ENCODE data around the gene RPL10A.

RPL10A gene

GRCh38 chr6:35483062-35483461 lies 14.9 kb downstream of the RPL10A start:
- Histone ChIP-seq H2AFZ (ENCODE audit: low read length) (no peak overlapping the region), H3K4me3 (ENCODE audit: low read depth, low read length, poor library complexity, severe bottlenecking) (no peak overlapping the region), H4K20me1 (ENCODE audit: insufficient read depth, low read length) (no peaks in the 10 kb centered on the region), H3K9ac (ENCODE audit: low read length) (no peak overlapping the region), H3K9me2 (ENCODE audit: low read depth, low read length) (no peaks in the 10 kb centered on the region), H3F3A (ENCODE audit: insufficient read depth, low read length) (no peaks in the 10 kb centered on the region), H3K36me3 (ENCODE audit: insufficient read depth, low read length) (no peaks in the 10 kb centered on the region), H3K4me2 (ENCODE audit: low read length) (no peak overlapping the region), H3K4me1 (ENCODE audit: insufficient read depth, low read length, severe bottlenecking) (no peaks in the 10 kb centered on the region), H3K27me3 (ENCODE audit: insufficient read depth, low read length) (peaks cover 4% of the 10 kb centered on the region; the same call in 1 of the 2 replicates), H3K27ac (ENCODE audit: low read depth, low read length, poor library complexity, severe bottlenecking) (no peak overlapping the region), H3K9me3 (ENCODE audit: low read length) (no peaks in the 10 kb centered on the region), H3K79me2 (ENCODE audit: insufficient read depth, low read length) (no peaks in the 10 kb centered on the region)
- TF ChIP-seq EZH2 (IDR thresholded peaks at IDR 0.05; ENCODE audit: borderline replicate concordance, low read length) (no peak), CTCF (IDR thresholded peaks at IDR 0.05; ENCODE audit: low read length) (no peak)

- no peak overlapping the region for H3K9ac ChIP-seq (ENCODE audit: low read length)
- H3K4me3 ChIP-seq (ENCODE audit: low read depth, low read length, poor library complexity, severe bottlenecking) = no peak overlapping the region
- no peaks in the 10 kb centered on the region for H4K20me1 ChIP-seq (ENCODE audit: insufficient read depth, low read length)
- no peaks in the 10 kb centered on the region for H3K79me2 ChIP-seq (ENCODE audit: insufficient read depth, low read length)
- no peaks in the 10 kb centered on the region for H3K9me2 ChIP-seq (ENCODE audit: low read depth, low read length)
- no peak overlapping the region for H2AFZ ChIP-seq (ENCODE audit: low read length)
- H3K4me1 ChIP-seq (ENCODE audit: insufficient read depth, low read length, severe bottlenecking) = no peaks in the 10 kb centered on the region
- peaks cover 4% of the 10 kb centered on the region; the same call in 1 of the 2 replicates for H3K27me3 ChIP-seq (ENCODE audit: insufficient read depth, low read length)
- no peaks in the 10 kb centered on the region for H3K36me3 ChIP-seq (ENCODE audit: insufficient read depth, low read length)
- H3F3A ChIP-seq (ENCODE audit: insufficient read depth, low read length) = no peaks in the 10 kb centered on the region
- no peak for TF ChIP-seq CTCF (IDR thresholded peaks at IDR 0.05; ENCODE audit: low read length)
- TF ChIP-seq EZH2 (IDR thresholded peaks at IDR 0.05; ENCODE audit: borderline replicate concordance, low read length) = no peak
- no peak overlapping the region for H3K4me2 ChIP-seq (ENCODE audit: low read length)
- no peak overlapping the region for H3K27ac ChIP-seq (ENCODE audit: low read depth, low read length, poor library complexity, severe bottlenecking)
- no peaks in the 10 kb centered on the region for H3K9me3 ChIP-seq (ENCODE audit: low read length)
Measured at GRCh38 chr6:35483490-35483889, 15.3 kb downstream of the RPL10A start.

DNA sequence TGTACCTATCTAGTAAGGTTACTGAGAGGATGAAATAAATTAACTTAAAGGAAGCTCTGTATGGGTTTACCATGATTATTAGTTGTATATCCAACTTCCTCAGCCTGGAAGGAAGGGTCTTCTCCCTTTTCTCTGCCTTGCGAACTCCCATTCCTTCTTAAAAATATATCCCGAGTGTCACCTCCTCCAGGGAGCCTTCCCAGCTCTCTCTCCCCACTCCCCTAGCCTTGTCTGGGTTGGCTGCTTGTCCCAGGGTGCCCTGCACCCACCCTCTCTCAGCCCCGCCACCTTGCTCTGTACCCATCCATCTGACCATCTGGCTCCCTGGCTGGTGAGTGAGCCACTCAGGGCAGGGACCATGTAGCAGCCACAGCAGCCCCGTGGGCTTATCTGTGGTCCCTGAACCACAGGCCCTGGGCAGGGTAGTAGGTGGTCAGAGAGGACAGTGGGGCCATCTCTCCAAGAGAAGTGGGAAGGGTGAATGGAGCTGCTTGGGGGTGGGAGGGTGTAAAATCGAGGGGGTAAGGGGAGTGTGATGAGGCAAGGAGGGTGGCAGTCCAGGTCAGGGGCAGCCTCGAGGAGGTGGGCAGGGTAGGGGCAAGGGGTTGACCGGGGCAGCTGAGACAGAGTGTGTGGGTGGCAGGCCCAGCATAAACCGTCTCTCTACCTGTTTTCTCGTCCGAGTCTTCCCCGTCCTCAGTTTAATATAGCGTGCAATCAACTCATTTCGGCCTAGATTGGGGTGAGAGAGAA lies 15.9 kb downstream of the RPL10A start:
- TF ChIP-seq EZH2 (IDR thresholded peaks at IDR 0.05; ENCODE audit: borderline replicate concordance, low read length) (no peak), CTCF (IDR thresholded peaks at IDR 0.05; ENCODE audit: low read length) (no peak)
- Histone ChIP-seq H3K9me3 (ENCODE audit: low read length) (no peaks in the 10 kb centered on the region), H4K20me1 (ENCODE audit: insufficient read depth, low read length) (no peaks in the 10 kb centered on the region), H3F3A (ENCODE audit: insufficient read depth, low read length) (no peaks in the 10 kb centered on the region), H3K36me3 (ENCODE audit: insufficient read depth, low read length) (no peaks in the 10 kb centered on the region), H3K27ac (ENCODE audit: low read depth, low read length, poor library complexity, severe bottlenecking) (no peak overlapping the region), H2AFZ (ENCODE audit: low read length) (no peak overlapping the region), H3K4me2 (ENCODE audit: low read length) (no peak overlapping the region), H3K9me2 (ENCODE audit: low read depth, low read length) (no peaks in the 10 kb centered on the region), H3K4me3 (ENCODE audit: low read depth, low read length, poor library complexity, severe bottlenecking) (no peak overlapping the region), H3K79me2 (ENCODE audit: insufficient read depth, low read length) (no peaks in the 10 kb centered on the region), H3K27me3 (ENCODE audit: insufficient read depth, low read length) (peaks cover 4% of the 10 kb centered on the region; the same call in 1 of the 2 replicates), H3K9ac (ENCODE audit: low read length) (no peak overlapping the region), H3K4me1 (ENCODE audit: insufficient read depth, low read length, severe bottlenecking) (no peaks in the 10 kb centered on the region)

Data from OCI-LY1 (cell line).